ENCODE results near the gene GSTA4. TPM values are rescaled to one million over a fixed set of nuclear protein-coding genes. Genes with fewer than 3 reads are reported as not detected.

GSTA4 gene
- total and polyA plus RNA-seq, 2 donors (not counting 3 experiments of a cell fraction or from before 2014, with no cell fraction given), result 15.0 to 24.6 TPM

DNA sequence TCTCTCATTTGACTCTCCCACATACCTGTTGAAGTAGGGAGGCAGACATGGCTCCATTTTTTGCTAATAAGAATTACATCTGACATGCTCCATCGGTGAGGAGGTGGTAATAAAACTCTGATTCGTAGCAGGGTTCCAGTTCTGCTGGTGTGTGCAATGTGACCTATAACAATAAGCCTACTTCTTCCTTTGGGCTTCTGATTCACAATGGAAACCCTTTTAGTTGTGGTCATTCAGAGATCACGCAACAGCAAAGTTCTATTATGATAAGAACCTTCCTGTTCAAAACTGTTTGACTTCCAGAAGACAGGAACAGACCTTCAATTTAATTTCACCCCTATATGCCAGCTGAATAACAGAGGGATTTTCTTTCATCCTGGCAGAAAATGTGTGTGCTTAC, 31.4 kb upstream of the GSTA4 start:
- Histone ChIP-seq H3K79me2 (ENCODE audit: control insufficient read depth, insufficient read depth, low read length) (no peaks in the 10 kb centered on the region), H3K4me3 (replicated peaks in 1 of 3; ENCODE audit: insufficient read depth in 1 of 3, low read depth in 1 of 3, low read length in 3 of 3) (no peak overlapping the region), H3K9ac (replicated peaks; ENCODE audit: extremely low read depth, insufficient read depth, low read length) (no peak overlapping the region), H3K27ac (ENCODE audit: insufficient read depth, low read depth, low read length) (no peak overlapping the region), H3K4me2 (ENCODE audit: insufficient read depth, low read length) (no peak overlapping the region), H3K9me1 (replicated peaks; ENCODE audit: control insufficient read depth, extremely low read depth, insufficient read depth, low read length) (no peaks in the 10 kb centered on the region), H4K20me1 (replicated peaks; ENCODE audit: control insufficient read depth, extremely low read depth, insufficient read depth, low read length) (no peaks in the 10 kb centered on the region), H2AFZ (ENCODE audit: low read depth, low read length) (no peak overlapping the region), H3K27me3 (ENCODE audit: control insufficient read depth in 2 of 2, insufficient read depth in 2 of 2, low read length in 2 of 2) (no peaks in the 10 kb centered on the region), H3K9me3 (replicated peaks; ENCODE audit: control insufficient read depth, insufficient read depth, low read length) (no peaks in the 10 kb centered on the region), H3K36me3 (ENCODE audit: control insufficient read depth in 2 of 2, extremely low read depth in 1 of 2, insufficient read depth in 2 of 2, low read length in 2 of 2) (no peaks in the 10 kb centered on the region), H3K4me1 (ENCODE audit: control insufficient read depth, extremely low read depth, insufficient read depth, low read length) (no peaks in the 10 kb centered on the region)
- POLR2A ChIA-PET, result no interaction called here
- intact Hi-C loops (cut with micrococcal nuclease) (no loop called here), dilution Hi-C loops (cut with MboI; ENCODE audit: extremely low pct_ligation_motif_present, low sequenced_read_pairs) (no loop called here)
- CTCF ChIA-PET, result no interaction called here
- DNase-seq (ENCODE audit: low read depth, low spot score), result no peak
- no peak for FAIRE-seq
- TF ChIP-seq, protein P1, sequence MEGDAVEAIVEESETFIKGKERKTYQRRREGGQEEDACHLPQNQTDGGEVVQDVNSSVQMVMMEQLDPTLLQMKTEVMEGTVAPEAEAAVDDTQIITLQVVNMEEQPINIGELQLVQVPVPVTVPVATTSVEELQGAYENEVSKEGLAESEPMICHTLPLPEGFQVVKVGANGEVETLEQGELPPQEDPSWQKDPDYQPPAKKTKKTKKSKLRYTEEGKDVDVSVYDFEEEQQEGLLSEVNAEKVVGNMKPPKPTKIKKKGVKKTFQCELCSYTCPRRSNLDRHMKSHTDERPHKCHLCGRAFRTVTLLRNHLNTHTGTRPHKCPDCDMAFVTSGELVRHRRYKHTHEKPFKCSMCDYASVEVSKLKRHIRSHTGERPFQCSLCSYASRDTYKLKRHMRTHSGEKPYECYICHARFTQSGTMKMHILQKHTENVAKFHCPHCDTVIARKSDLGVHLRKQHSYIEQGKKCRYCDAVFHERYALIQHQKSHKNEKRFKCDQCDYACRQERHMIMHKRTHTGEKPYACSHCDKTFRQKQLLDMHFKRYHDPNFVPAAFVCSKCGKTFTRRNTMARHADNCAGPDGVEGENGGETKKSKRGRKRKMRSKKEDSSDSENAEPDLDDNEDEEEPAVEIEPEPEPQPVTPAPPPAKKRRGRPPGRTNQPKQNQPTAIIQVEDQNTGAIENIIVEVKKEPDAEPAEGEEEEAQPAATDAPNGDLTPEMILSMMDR (IDR thresholded peaks at IDR 0.05; ENCODE audit: extremely low read depth in 1 of 2, insufficient read depth in 1 of 2, low read depth in 1 of 2, low read length in 2 of 2), result no peak
- TF ChIP-seq JUN (IDR thresholded peaks at IDR 0.05; ENCODE audit: borderline replicate concordance, insufficient read depth, insufficient read length, low read depth) (no peak), MYC (IDR thresholded peaks at IDR 0.05; ENCODE audit: low read depth, low read length) (no peak), POLR2A (IDR thresholded peaks at IDR 0.05; ENCODE audit: low read depth, low read length) (no peak), EZH2 (IDR thresholded peaks at IDR 0.05; ENCODE audit: borderline replicate concordance, low read depth, low read length, severe bottlenecking) (no peak), POLR2AphosphoS5 (IDR thresholded peaks at IDR 0.05; ENCODE audit: insufficient read depth, low read depth, low read length) (no peak), FOS (IDR thresholded peaks at IDR 0.05; ENCODE audit: borderline replicate concordance, insufficient read depth, low read length) (no peak), GATA2 (IDR thresholded peaks at IDR 0.05; ENCODE audit: insufficient read depth, insufficient read length, low read depth, low read length) (no peak)
- TF ChIP-seq, protein P2, sequence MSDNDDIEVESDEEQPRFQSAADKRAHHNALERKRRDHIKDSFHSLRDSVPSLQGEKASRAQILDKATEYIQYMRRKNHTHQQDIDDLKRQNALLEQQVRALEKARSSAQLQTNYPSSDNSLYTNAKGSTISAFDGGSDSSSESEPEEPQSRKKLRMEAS (IDR thresholded peaks at IDR 0.05; ENCODE audit: insufficient read depth, insufficient read length), result no peak
- BruUV-seq (replicated peaks), result no TSS peak

Measured in endothelial cell of umbilical vein (primary cell).